HG03565 (cell line): ENCODE measurements around the gene UBE2N.
"Not testable (repeated sequence)": the region's sequence is repeated elsewhere in the genome, so short reads cannot be mapped to it uniquely, and the experiment has no call there.

Source experiments
- ATAC-seq: cut with Tn5 transposase; IDR thresholded peaks from one replicate; pipeline ENCODE4 v1.9.1; 2021; ENCODE audit warnings: mild to moderate bottlenecking, moderate library complexity; ENCODE audit not compliant: unreplicated experiment

Gene UBE2N

GRCh38 chr12:93415723-93416464, 25.9 kb downstream of the UBE2N start:
- ATAC-seq, result no peak

- no peak for ATAC-seq
These were observed 28.7 kb downstream of the UBE2N start for GRCh38 chr12:93413064-93413463.

- not testable (repeated sequence) for ATAC-seq
These were observed 29.4 kb downstream of the UBE2N start for GRCh38 chr12:93412396-93412795.

- ATAC-seq, result not testable (repeated sequence)
These were observed 30.7 kb downstream of the UBE2N start for GRCh38 chr12:93411060-93411459.

GRCh38 chr12:93409343-93410187, 32.2 kb downstream of the UBE2N start:
- not testable (repeated sequence) for ATAC-seq

GRCh38 chr12:93408813-93409212, 32.9 kb downstream of the UBE2N start:
- ATAC-seq, result no peak

- no peak for ATAC-seq
These were observed 33.8 kb downstream of the UBE2N start for GRCh38 chr12:93407963-93408283.

GRCh38 chr12:93407054-93407962, 34.4 kb downstream of the UBE2N start:
- no peak for ATAC-seq

- ATAC-seq, result no peak
These were observed 36.5 kb downstream of the UBE2N start for GRCh38 chr12:93404961-93405849.

- ATAC-seq, result no peak
These were observed 37.6 kb downstream of the UBE2N start for GRCh38 chr12:93403988-93404803.

- no peak for ATAC-seq
These were observed 39.1 kb downstream of the UBE2N start for GRCh38 chr12:93402333-93403311.

- peak; percentile 62 for ATAC-seq
These were observed 42.4 kb downstream of the UBE2N start for GRCh38 chr12:93399183-93399863.

GRCh38 chr12:93397412-93397811, 44.3 kb downstream of the UBE2N start:
- no peak for ATAC-seq

GRCh38 chr12:93393425-93393824, 48.3 kb downstream of the UBE2N start:
- ATAC-seq, result no peak

- ATAC-seq, result no peak
These were observed 51.0 kb downstream of the UBE2N start for GRCh38 chr12:93390549-93391297.

- no peak for ATAC-seq
These were observed 51.7 kb downstream of the UBE2N start for GRCh38 chr12:93390031-93390430.

GRCh38 chr12:93387780-93388179, 54.0 kb downstream of the UBE2N start:
- peak; percentile 41 for ATAC-seq
